NCI-H2081 (cell line): ENCODE data around the gene PLPP3.

ENCODE experiments used
- DNase-seq, 2 experiments: peaks; one replicate each; lab custom pipeline; 2025; lab: John Stamatoyannopoulos, UW

PLPP3 gene

GRCh38 chr1:56547977-56548376 is 31.4 kb downstream of the PLPP3 start:
- DNase-seq, result no peak

- no peak for DNase-seq
Observed at GRCh38 chr1:56547473-56547872, 31.9 kb downstream of the PLPP3 start.

- no peak for DNase-seq
Observed at GRCh38 chr1:56545711-56546110, 33.7 kb downstream of the PLPP3 start.

- DNase-seq, result no peak
Observed at GRCh38 chr1:56543783-56544612, 35.4 kb downstream of the PLPP3 start.

GRCh38 chr1:56542651-56543050 is 36.7 kb downstream of the PLPP3 start:
- DNase-seq, result no peak

GRCh38 chr1:56541408-56541807 is 38.0 kb downstream of the PLPP3 start:
- DNase-seq, result no peak

GRCh38 chr1:56540467-56540866 is 38.9 kb downstream of the PLPP3 start:
- no peak for DNase-seq

- no peak for DNase-seq
Observed at GRCh38 chr1:56539520-56539931, 39.8 kb downstream of the PLPP3 start.

GRCh38 chr1:56538532-56538931 is 40.8 kb downstream of the PLPP3 start:
- DNase-seq, result no peak

- no peak for DNase-seq
Observed at GRCh38 chr1:56537660-56538059, 41.7 kb downstream of the PLPP3 start.

- DNase-seq, result peak in 1 of 2 experiments; percentile 17
Observed at GRCh38 chr1:56535939-56536338, 43.4 kb downstream of the PLPP3 start.

GRCh38 chr1:56535362-56535761 is 44.0 kb downstream of the PLPP3 start:
- no peak for DNase-seq

GRCh38 chr1:56534130-56534651 is 45.2 kb downstream of the PLPP3 start:
- no peak for DNase-seq

- DNase-seq, result no peak
Observed at GRCh38 chr1:56533621-56534020, 45.7 kb downstream of the PLPP3 start.

- DNase-seq, result no peak
Observed at GRCh38 chr1:56533197-56533596, 46.2 kb downstream of the PLPP3 start.

- DNase-seq, result no peak
Observed at GRCh38 chr1:56532350-56532683, 47.0 kb downstream of the PLPP3 start.

GRCh38 chr1:56531624-56532349 is 47.6 kb downstream of the PLPP3 start:
- DNase-seq, result no peak

- no peak for DNase-seq
Observed at GRCh38 chr1:56529801-56530200, 49.6 kb downstream of the PLPP3 start.

- peak; percentile 63 to 86 for DNase-seq
Observed at GRCh38 chr1:56527548-56528302, 51.6 kb downstream of the PLPP3 start.

- peak in 1 of 2 experiments; percentile 3 for DNase-seq
Observed at GRCh38 chr1:56526571-56527174, 52.7 kb downstream of the PLPP3 start.

GRCh38 chr1:56525489-56526041 is 53.8 kb downstream of the PLPP3 start:
- DNase-seq, result peak in 1 of 2 experiments; percentile 35

- no peak for DNase-seq
Observed at GRCh38 chr1:56524263-56524662, 55.1 kb downstream of the PLPP3 start.
